A673 (cell line): Measurements from ENCODE around the gene WSB2.

Experiments used
- EZH2 ChIP-seq: fragments of 200-600 bp; sonication (generic); IDR thresholded peaks from 2 replicates; pipeline ENCODE4 v1.6.1; 2017; ENCODE audit warnings: borderline replicate concordance, low read depth, mild to moderate bottlenecking, mixed read lengths, antibody characterized with exemption, low read length; ENCODE audit not compliant: poor library complexity, severe bottlenecking
- TF ChIP-seq, protein P1 (sequence below): fragments of 300-800, 200-600 bp; sonication (generic); conservative IDR thresholded peaks from 2 replicates; pipeline ENCODE4 v1.5.1; 2017; ENCODE audit warnings: low read depth, mild to moderate bottlenecking, antibody characterized with exemption, low read length, moderate library complexity, mixed read lengths

DNA sequence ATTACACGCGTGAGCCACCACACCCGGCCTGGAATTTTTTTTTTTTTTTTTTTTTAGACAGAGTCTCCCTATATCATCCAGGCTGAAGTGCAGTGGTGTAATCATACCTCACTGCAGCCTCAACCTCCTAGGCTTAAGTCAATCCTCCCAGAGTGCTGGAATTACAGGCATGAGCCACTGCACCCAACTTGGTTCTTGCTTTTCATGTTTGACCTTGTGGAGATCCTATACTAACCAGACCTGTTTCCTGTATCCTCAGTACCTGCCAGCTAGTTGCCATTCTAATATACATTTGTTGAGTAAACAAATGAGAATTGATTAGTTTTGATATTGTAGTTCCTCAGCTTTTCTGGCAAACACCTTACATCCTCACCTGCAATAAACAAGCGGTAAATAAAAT is 46.0 kb upstream of the WSB2 start:
- TF ChIP-seq, protein P1, sequence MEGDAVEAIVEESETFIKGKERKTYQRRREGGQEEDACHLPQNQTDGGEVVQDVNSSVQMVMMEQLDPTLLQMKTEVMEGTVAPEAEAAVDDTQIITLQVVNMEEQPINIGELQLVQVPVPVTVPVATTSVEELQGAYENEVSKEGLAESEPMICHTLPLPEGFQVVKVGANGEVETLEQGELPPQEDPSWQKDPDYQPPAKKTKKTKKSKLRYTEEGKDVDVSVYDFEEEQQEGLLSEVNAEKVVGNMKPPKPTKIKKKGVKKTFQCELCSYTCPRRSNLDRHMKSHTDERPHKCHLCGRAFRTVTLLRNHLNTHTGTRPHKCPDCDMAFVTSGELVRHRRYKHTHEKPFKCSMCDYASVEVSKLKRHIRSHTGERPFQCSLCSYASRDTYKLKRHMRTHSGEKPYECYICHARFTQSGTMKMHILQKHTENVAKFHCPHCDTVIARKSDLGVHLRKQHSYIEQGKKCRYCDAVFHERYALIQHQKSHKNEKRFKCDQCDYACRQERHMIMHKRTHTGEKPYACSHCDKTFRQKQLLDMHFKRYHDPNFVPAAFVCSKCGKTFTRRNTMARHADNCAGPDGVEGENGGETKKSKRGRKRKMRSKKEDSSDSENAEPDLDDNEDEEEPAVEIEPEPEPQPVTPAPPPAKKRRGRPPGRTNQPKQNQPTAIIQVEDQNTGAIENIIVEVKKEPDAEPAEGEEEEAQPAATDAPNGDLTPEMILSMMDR = no peak
- no peak for TF ChIP-seq EZH2
